GM18520 (cell line): ENCODE measurements around the gene IQCK.
"Not testable (repeated sequence)": the region's sequence is repeated elsewhere in the genome, so short reads cannot be mapped to it uniquely, and the experiment has no call there.

Source experiments
- ATAC-seq: cut with Tn5 transposase; IDR thresholded peaks from one replicate; pipeline ENCODE4 v1.9.1; 2021; ENCODE audit not compliant: unreplicated experiment

Gene IQCK

GRCh38 chr16:19785081-19785480 is 67.0 kb downstream of the IQCK start:
- no peak for ATAC-seq

- ATAC-seq = no peak
Measured at GRCh38 chr16:19785512-19786130, 67.5 kb downstream of the IQCK start.

- ATAC-seq = not testable (repeated sequence)
Measured at GRCh38 chr16:19801369-19801768, 83.3 kb downstream of the IQCK start.

- ATAC-seq = not testable (repeated sequence)
Measured at GRCh38 chr16:19801824-19802223, 83.8 kb downstream of the IQCK start.

GRCh38 chr16:19802612-19803011 is 84.5 kb downstream of the IQCK start:
- ATAC-seq = no peak

- no peak for ATAC-seq
Measured at GRCh38 chr16:19804538-19805323, 86.7 kb downstream of the IQCK start.

GRCh38 chr16:19805459-19806162 is 87.5 kb downstream of the IQCK start:
- ATAC-seq = no peak

GRCh38 chr16:19808061-19808641 is 90.1 kb downstream of the IQCK start:
- peak; percentile 60 for ATAC-seq

- ATAC-seq = no peak
Measured at GRCh38 chr16:19809121-19809635, 91.1 kb downstream of the IQCK start.

GRCh38 chr16:19809693-19810092 is 91.6 kb downstream of the IQCK start:
- ATAC-seq = no peak

- no peak for ATAC-seq
Measured at GRCh38 chr16:19810817-19811731, 93.0 kb downstream of the IQCK start.

- ATAC-seq = no peak
Measured at GRCh38 chr16:19812986-19813385, 94.9 kb downstream of the IQCK start.

GRCh38 chr16:19815418-19815817 is 97.3 kb downstream of the IQCK start:
- no peak for ATAC-seq

GRCh38 chr16:19817122-19817521 is 99.1 kb downstream of the IQCK start:
- no peak for ATAC-seq

GRCh38 chr16:19817875-19818274 is 99.8 kb downstream of the IQCK start:
- ATAC-seq = no peak

GRCh38 chr16:19822533-19822932 is 104.5 kb downstream of the IQCK start:
- ATAC-seq = no peak

GRCh38 chr16:19823322-19823721 is 105.3 kb downstream of the IQCK start:
- ATAC-seq = no peak

- no peak for ATAC-seq
Measured at GRCh38 chr16:19824216-19824615, 106.1 kb downstream of the IQCK start.

- ATAC-seq = no peak
Measured at GRCh38 chr16:19829844-19830692, 112.0 kb downstream of the IQCK start.
